Tibial artery (tissue), 4 donors: ENCODE data around the gene SPHK1.

Experiments
- DNase-seq, 2 donors: peaks; one replicate each; pipeline ENCODE4 v3.0.0-alpha.2; 2019
- H3K27ac ChIP-seq, 2 donors: fragments of 200-600 bp; sonication (generic) in 1 of 2; 1 replicate in 1 of 2; 2 replicates in 1 of 2; pipeline ENCODE4 v1.5.1; 2018 to 2019; ENCODE audit warnings: mild to moderate bottlenecking in 1 of 2
- H3K27me3 ChIP-seq, 2 donors: fragments of 200-600 bp; sonication (generic) in 1 of 2; one replicate each; pipeline versions ENCODE4 v1.5.1 to v1.6.0; 2016 to 2019
- H3K36me3 ChIP-seq, 3 donors: fragments of 200-600 bp; sonication (generic) in 2 of 3; one replicate each; pipeline ENCODE4 v1.5.1; 2016 to 2019; ENCODE audit warnings: mild to moderate bottlenecking in 2 of 3
- H3K4me1 ChIP-seq, 4 donors: fragments of 200-600 bp; sonication (generic) in 2 of 4; 1 replicate in 3 of 4; 2 replicates in 1 of 4; pipeline ENCODE4 v1.5.1; 2016 to 2019
- H3K4me3 ChIP-seq, 2 donors: fragments of 200-600 bp; sonication (generic) in 1 of 2; 1 replicate in 1 of 2; 2 replicates in 1 of 2; pipeline ENCODE4 v1.5.1; 2018 to 2019; ENCODE audit warnings: mild to moderate bottlenecking in 2 of 2
- H3K9me3 ChIP-seq, 3 donors: fragments of 200-600 bp; sonication (generic) in 1 of 3; one replicate each; pipeline ENCODE4 v1.5.1; 2016 to 2019
- intact Hi-C: fragments of 100-400 bp; cut with DNase I; formaldehyde crosslinking; loops from one replicate; pipeline ENCODE4 v1.15.0; 2023; ENCODE audit warnings: low total_unique reads
- TF ChIP-seq, protein P1 (sequence below), 2 experiments: fragments of 200-600 bp in 1 of 2; fragments of 450-650 bp in 1 of 2; IDR thresholded peaks; one replicate each; pipeline ENCODE4 v1.5.1; 2017 to 2019; ENCODE audit warnings: antibody characterized with exemption in 2 of 2, mild to moderate bottlenecking in 1 of 2, moderate library complexity in 1 of 2

Gene SPHK1

DNA sequence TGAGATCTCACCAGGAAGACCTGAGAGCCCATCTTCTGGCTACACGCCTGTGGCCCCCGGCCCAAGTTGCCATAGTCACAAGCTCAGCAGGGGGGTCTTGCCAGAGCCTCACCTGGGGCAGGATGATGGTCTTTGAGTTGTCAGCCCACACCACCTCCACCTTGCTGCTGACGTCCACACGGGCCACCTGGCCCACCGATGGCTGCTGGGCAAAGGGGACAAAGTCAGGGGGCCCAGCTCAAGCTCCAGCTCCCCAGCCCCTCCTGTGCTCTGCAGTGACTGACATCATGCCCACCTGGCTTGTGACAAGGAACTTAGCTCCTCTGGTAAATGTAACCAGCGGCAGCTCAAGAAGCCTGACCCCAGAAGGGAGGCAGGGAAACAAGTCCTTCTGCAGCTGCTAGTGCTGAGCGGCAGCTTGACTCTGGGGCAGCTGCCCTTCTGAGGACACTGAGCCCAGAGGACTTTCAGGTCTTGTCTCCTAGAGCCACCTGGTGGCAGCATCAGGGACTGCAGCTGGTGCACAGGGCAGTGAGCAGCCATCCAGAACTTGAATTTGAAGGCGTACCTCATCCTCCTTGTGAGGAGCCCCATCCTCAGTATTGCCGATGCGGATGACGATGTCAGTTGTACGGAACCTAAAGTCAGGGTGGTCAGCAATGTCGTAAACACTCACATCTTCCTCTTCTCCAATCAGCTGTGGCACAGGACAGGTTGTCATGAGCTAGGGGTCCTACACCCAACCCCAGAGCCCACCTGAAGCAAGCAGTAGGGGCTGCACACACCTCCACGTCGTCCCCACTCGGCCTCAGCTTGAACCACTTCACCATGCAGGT, 13.5 kb downstream of the SPHK1 start:
- intact Hi-C loops = loop anchor here (1.0 kb wide), 1 partner anchor 95 kb away; no protein-coding TSS in a partner anchor
- Histone ChIP-seq H3K4me1 (no peaks in the 10 kb centered on the region), H3K4me3 (no peak overlapping the region), H3K36me3 (peaks cover 53 to 100% (median 87%) of the 10 kb centered on the region in 3 donors), H3K27ac (no peak overlapping the region), H3K27me3 (no peaks in the 10 kb centered on the region), H3K9me3 (no peaks in the 10 kb centered on the region)
- DNase-seq = peak; percentile 91 to 96
- TF ChIP-seq, protein P1, sequence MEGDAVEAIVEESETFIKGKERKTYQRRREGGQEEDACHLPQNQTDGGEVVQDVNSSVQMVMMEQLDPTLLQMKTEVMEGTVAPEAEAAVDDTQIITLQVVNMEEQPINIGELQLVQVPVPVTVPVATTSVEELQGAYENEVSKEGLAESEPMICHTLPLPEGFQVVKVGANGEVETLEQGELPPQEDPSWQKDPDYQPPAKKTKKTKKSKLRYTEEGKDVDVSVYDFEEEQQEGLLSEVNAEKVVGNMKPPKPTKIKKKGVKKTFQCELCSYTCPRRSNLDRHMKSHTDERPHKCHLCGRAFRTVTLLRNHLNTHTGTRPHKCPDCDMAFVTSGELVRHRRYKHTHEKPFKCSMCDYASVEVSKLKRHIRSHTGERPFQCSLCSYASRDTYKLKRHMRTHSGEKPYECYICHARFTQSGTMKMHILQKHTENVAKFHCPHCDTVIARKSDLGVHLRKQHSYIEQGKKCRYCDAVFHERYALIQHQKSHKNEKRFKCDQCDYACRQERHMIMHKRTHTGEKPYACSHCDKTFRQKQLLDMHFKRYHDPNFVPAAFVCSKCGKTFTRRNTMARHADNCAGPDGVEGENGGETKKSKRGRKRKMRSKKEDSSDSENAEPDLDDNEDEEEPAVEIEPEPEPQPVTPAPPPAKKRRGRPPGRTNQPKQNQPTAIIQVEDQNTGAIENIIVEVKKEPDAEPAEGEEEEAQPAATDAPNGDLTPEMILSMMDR (IDR thresholded peaks at IDR 0.05) = peak; percentile 97 to 99

DNA sequence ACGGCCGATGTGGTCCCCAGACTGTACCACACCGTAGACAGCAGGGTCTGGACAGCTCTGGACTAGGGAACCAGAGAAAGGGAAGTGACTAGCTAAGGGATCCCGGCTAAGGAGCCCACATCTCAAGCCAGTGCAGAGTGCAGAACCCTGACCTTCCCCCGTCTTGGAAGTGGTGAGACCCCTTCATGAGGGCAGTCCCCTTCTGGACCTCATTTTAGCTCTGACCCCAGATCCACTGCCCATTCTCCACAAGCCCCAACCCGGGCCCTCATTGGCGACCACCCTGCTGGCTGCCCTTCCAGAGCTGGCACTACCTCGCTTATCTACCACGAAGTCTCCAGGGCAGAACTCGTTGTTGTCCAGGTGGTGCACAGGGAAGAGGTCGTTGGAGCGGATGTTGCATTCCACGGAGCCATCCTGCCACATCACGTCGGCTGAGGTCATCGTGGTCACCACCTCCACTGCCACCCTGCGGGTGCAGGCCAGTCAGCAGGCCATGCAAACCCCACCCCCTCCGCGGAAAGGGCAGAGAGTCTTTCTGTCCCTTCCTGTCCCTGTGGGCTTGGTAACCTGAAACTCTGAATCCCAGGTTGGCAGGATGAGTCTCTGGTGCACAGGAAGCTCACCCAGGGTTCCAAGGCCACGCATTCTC, 14.2 kb downstream of the SPHK1 start:
- intact Hi-C loops = loop anchor here (1.0 kb wide), 1 partner anchor 95 kb away; no protein-coding TSS in a partner anchor
- Histone ChIP-seq H3K27ac (no peak overlapping the region), H3K36me3 (peaks cover 55 to 100% (median 88%) of the 10 kb centered on the region in 3 donors), H3K27me3 (no peaks in the 10 kb centered on the region), H3K4me3 (no peak overlapping the region), H3K4me1 (no peaks in the 10 kb centered on the region), H3K9me3 (no peaks in the 10 kb centered on the region)
- no peak for DNase-seq
- TF ChIP-seq, protein P1 (IDR thresholded peaks at IDR 0.05) = no peak

DNA sequence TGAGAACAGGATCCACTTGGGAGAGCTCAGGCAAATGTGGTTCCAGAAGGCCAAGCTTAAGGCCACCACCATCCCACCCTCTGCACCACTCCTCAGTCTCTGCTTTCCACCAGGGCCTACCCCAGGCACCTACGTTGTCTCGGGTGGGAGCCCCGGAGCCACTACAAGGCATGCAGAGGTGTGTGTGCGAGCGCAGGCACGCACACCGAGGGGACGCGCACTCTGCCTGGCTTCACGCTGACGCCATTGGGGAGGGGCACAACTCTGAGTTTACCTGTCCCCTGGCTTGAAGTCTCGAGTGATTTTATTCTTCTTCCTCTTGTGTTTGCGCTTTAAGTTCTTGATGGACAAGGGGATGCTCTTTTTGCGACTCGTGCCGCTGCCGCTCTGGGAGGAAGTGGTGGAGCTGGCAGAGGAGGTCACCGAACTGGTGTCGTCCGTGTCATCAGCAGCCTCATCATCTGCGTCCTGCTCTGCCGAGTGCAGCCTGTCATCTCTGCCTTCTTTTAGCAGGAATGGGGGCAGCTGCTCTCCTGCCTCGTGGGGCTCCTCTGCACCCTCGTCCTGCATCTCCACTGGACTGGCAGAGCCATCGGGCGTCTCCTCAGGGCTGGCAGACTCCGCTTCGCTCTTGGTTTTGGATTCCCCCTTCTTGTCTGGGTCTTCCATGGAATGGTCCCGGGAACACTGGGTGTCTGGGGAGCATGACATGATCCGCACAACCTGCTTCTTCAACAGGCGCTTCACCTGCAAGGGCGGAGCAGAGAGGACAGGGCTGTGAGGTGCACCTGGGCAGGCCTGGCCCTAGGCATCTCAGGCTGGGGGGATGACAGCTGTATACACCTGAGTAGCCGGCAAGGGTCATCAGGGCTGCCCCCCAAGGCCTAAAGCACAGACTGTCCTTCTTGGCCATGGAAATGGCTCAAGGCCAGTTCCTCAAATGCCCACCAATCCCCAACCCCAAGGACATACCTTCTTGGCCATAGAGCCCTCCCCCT, 15.1 kb downstream of the SPHK1 start:
- peaks cover 48 to 100% (median 87%) of the 10 kb centered on the region in 3 donors for H3K36me3 ChIP-seq
- H3K27ac ChIP-seq = no peak overlapping the region
- H3K9me3 ChIP-seq = no peaks in the 10 kb centered on the region
- H3K4me1 ChIP-seq = no peaks in the 10 kb centered on the region
- no peak for DNase-seq
- intact Hi-C loops = loop anchor here (10.0 kb wide), 1 partner anchor 105 kb away; the partner anchor contains the start of gene RHBDF2
- H3K4me3 ChIP-seq = no peak overlapping the region
- H3K27me3 ChIP-seq = no peaks in the 10 kb centered on the region
- TF ChIP-seq, protein P1 (IDR thresholded peaks at IDR 0.05) = no peak

DNA sequence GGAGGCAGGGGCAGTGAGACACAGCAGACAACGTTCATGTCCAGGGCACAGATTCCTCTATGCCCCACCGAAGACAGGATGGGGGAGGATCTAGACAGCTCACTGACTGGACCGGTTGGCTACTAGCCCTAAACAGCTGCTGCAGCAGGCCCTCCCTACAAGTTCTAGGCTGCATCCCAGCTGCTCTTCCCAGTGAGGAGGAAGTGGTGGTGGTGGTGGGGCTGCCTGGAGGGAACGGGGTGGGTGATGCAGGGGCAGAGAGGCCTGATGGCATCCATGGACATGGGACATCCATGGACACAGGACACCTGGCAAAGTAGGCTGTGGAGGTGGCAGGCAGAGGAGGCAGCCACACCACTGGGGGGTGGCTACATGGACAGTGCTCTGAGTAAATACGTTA, 18.3 kb downstream of the SPHK1 start:
- Histone ChIP-seq H3K4me3 (no peak overlapping the region), H3K36me3 (peaks cover 24 to 76% (median 57%) of the 10 kb centered on the region in 3 donors), H3K27me3 (no peaks in the 10 kb centered on the region), H3K27ac (no peak overlapping the region), H3K4me1 (peaks cover 0 to 14% (median 2%) of the 10 kb centered on the region in 4 donors), H3K9me3 (no peaks in the 10 kb centered on the region)
- DNase-seq = no peak
- intact Hi-C loops = loop anchor here (10.0 kb wide), 1 partner anchor 102 kb away; the partner anchor contains the start of gene RHBDF2
- TF ChIP-seq, protein P1 (IDR thresholded peaks at IDR 0.05) = no peak

DNA sequence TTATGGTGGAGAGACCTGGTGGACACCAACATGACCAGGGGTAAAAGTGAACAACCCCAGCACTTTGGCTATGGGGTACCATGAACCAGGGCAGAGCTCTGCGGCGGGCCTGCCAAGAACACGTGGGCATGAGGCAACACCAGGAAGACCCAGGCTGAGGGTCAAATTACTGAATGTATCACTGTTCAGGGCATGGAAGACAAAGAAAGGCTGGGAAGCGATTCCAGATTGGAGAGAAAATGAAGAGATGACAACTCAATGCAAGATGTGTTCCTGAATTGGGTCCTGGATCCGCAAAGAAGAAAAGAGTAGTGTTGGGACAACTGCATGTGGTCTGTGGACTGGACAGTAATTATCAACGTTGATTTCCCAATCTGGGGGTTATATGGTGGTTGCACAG, 19.8 kb downstream of the SPHK1 start:
- intact Hi-C loops = loop anchor here (10.0 kb wide), 1 partner anchor 101 kb away; the partner anchor contains the start of gene RHBDF2
- Histone ChIP-seq H3K27me3 (no peaks in the 10 kb centered on the region), H3K36me3 (peaks cover 21 to 61% (median 46%) of the 10 kb centered on the region in 3 donors), H3K9me3 (no peaks in the 10 kb centered on the region), H3K27ac (no peak overlapping the region), H3K4me3 (no peak overlapping the region), H3K4me1 (peaks cover 0 to 14% (median 2%) of the 10 kb centered on the region in 4 donors)
- TF ChIP-seq, protein P1 (IDR thresholded peaks at IDR 0.05) = no peak
- DNase-seq = no peak
